Transverse colon (tissue), 3 donors: Measurements from ENCODE around the gene LRRC7.

Experiments
- POLR2A ChIP-seq: fragments of 450-650 bp; IDR thresholded peaks from one replicate; pipeline ENCODE4 v1.6.1; 2016; ENCODE audit warnings: antibody characterized with exemption, mild to moderate bottlenecking, moderate library complexity
- TF ChIP-seq, protein P1 (sequence below), 5 experiments: fragments of 200-600 bp in 3 of 5; fragments of 450-650 bp in 2 of 5; sonication (generic) in 3 of 5; IDR thresholded peaks; 1 replicate in 2 of 5; 2 replicates in 3 of 5; pipeline ENCODE4 v1.5.1; 2016 to 2017; ENCODE audit warnings: antibody characterized with exemption in 5 of 5, inconsistent platforms in 3 of 5, mild to moderate bottlenecking in 2 of 5, moderate library complexity in 1 of 5

- TF ChIP-seq, protein P1, sequence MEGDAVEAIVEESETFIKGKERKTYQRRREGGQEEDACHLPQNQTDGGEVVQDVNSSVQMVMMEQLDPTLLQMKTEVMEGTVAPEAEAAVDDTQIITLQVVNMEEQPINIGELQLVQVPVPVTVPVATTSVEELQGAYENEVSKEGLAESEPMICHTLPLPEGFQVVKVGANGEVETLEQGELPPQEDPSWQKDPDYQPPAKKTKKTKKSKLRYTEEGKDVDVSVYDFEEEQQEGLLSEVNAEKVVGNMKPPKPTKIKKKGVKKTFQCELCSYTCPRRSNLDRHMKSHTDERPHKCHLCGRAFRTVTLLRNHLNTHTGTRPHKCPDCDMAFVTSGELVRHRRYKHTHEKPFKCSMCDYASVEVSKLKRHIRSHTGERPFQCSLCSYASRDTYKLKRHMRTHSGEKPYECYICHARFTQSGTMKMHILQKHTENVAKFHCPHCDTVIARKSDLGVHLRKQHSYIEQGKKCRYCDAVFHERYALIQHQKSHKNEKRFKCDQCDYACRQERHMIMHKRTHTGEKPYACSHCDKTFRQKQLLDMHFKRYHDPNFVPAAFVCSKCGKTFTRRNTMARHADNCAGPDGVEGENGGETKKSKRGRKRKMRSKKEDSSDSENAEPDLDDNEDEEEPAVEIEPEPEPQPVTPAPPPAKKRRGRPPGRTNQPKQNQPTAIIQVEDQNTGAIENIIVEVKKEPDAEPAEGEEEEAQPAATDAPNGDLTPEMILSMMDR (IDR thresholded peaks at IDR 0.05): no peak
- TF ChIP-seq POLR2A: no peak
These were observed 39.3 kb upstream of the LRRC7 start for GRCh38 chr1:69528376-69528775.
